MCF 10A (cell line): ENCODE data around the gene MPZL2. TPM values are rescaled to one million over a fixed set of nuclear protein-coding genes. Genes with fewer than 3 reads are reported as not detected.

ENCODE experiments used
- BruUV-seq: library from RNA; stranded (reverse); fragments of 400-500 nt; replicated peaks from 2 replicates; lab custom pipeline; 2021; lab: Mats Ljungman, UMichigan
- CTCF ChIA-PET: fragments of 300-600 bp; sonication (Branson Sonifier 250); formaldehyde crosslinking; extraction: SDS; loops from one replicate; lab custom pipeline; 2021; ENCODE audit warnings: antibody characterized with exemption, inconsistent platforms; lab: Yijun Ruan, JAX
- POLR2A ChIA-PET: fragments of 300-600, 350-650 bp; sonication (Branson Sonifier 250); formaldehyde crosslinking; extraction: SDS; loops from one replicate; lab custom pipeline; 2020; ENCODE audit warnings: antibody characterized with exemption, inconsistent platforms; lab: Yijun Ruan, JAX
- DNase-seq: peaks from one replicate; pipeline ENCODE4 v3.0.0-alpha.2; 2018; ENCODE audit not compliant: unreplicated experiment
- H3K27ac Mint-ChIP-seq: one replicate; pipeline ENCODE4 v1.8.0; 2022; ENCODE audit warnings: mild to moderate bottlenecking, low read depth, mixed read lengths; ENCODE audit not compliant: unreplicated experiment
- H3K27me3 Mint-ChIP-seq: one replicate; pipeline ENCODE4 v1.8.0; 2022; ENCODE audit warnings: mixed read lengths; ENCODE audit not compliant: insufficient read depth, unreplicated experiment
- H3K36me3 Mint-ChIP-seq: one replicate; pipeline ENCODE4 v1.8.0; 2022; ENCODE audit warnings: mild to moderate bottlenecking, moderate library complexity, mixed read lengths; ENCODE audit not compliant: insufficient read depth, unreplicated experiment
- H3K4me1 Mint-ChIP-seq: one replicate; pipeline ENCODE4 v1.8.0; 2022; ENCODE audit warnings: mixed read lengths; ENCODE audit not compliant: insufficient read depth, unreplicated experiment
- H3K4me3 Mint-ChIP-seq: one replicate; pipeline ENCODE4 v1.8.0; 2022; ENCODE audit warnings: mild to moderate bottlenecking, moderate library complexity, mixed read lengths; ENCODE audit not compliant: unreplicated experiment
- H3K9me3 Mint-ChIP-seq: one replicate; pipeline ENCODE4 v1.8.0; 2022; ENCODE audit warnings: mixed read lengths; ENCODE audit not compliant: unreplicated experiment
- CTCF ChIP-seq: fragments of 200-600 bp; IDR thresholded peaks from one replicate; pipeline ENCODE4 v1.8.0; 2022; ENCODE audit warnings: antibody characterized with exemption, mild to moderate bottlenecking; ENCODE audit not compliant: unreplicated experiment
- intact Hi-C: fragments of 100-400 bp; cut with micrococcal nuclease; formaldehyde crosslinking; loops from 2 replicates; pipeline ENCODE4 v1.14.1; 2022
- total RNA-seq: library from RNA; stranded (reverse); gene quantifications from 2 replicates; pipeline ENCODE4 v1.2.3, GENCODE V29; 2022

Gene MPZL2
- total RNA-seq, 1 experiment from 2014 or later = 13.7 TPM

- Mint-ChIP-seq H3K27ac (no peak overlapping the region), H3K9me3 (no peaks in the 10 kb centered on the region), H3K4me3 (no peak overlapping the region), H3K27me3 (peaks cover 44% of the 10 kb centered on the region), H3K36me3 (peaks cover 2% of the 10 kb centered on the region), H3K4me1 (no peaks in the 10 kb centered on the region)
- TF ChIP-seq CTCF = no peak
- BruUV-seq = no TSS peak
- intact Hi-C loops = no loop called here
- ChIA-PET POLR2A (interaction anchor here (0.6 kb wide), 1 partner anchor 56 kb away, joined by 3 read pairs; no protein-coding TSS in a partner anchor), CTCF (interaction anchor here (1.2 kb wide), 1 partner anchor 19 kb away, joined by 6 read pairs; no protein-coding TSS in a partner anchor)
- no peak for DNase-seq
Observed at GRCh38 chr11:118217575-118217974, 46.5 kb downstream of the MPZL2 start.

GRCh38 chr11:118216621-118217481 is 47.2 kb downstream of the MPZL2 start:
- Mint-ChIP-seq H3K9me3 (no peaks in the 10 kb centered on the region), H3K4me3 (no peak overlapping the region), H3K27ac (no peak overlapping the region), H3K27me3 (peaks cover 51% of the 10 kb centered on the region), H3K4me1 (no peaks in the 10 kb centered on the region), H3K36me3 (no peaks in the 10 kb centered on the region)
- TF ChIP-seq CTCF = no peak
- ChIA-PET POLR2A (interaction anchor here (0.9 to 1.0 kb wide), 2 partner anchors 8 to 48 kb away, joined by 3 read pairs; partner anchors contain the start of gene JAML), CTCF (interaction anchor here (0.9 to 1.3 kb wide), 3 partner anchors 18 to 79 kb away, joined by 3 read pairs; partner anchors contain the start of gene MPZL2)
- intact Hi-C loops = no loop called here
- DNase-seq = no peak
- BruUV-seq = no TSS peak

GRCh38 chr11:118215765-118216164 is 48.3 kb downstream of the MPZL2 start:
- Mint-ChIP-seq H3K27me3 (peaks cover 53% of the 10 kb centered on the region), H3K36me3 (no peaks in the 10 kb centered on the region)

More at GRCh38 chr11:118215765-118216164, 48.3 kb downstream of the MPZL2 start:
- intact Hi-C loops = no loop called here
- POLR2A ChIA-PET = interaction anchor here (0.9 to 1.0 kb wide), 2 partner anchors 9 to 49 kb away, joined by 3 read pairs; partner anchors contain the start of gene JAML
- H3K4me1 Mint-ChIP-seq = no peaks in the 10 kb centered on the region
- CTCF ChIA-PET = interaction anchor here (0.6 to 1.3 kb wide), 4 partner anchors 17 to 132 kb away, joined by 3 read pairs; no protein-coding TSS in a partner anchor
- H3K27ac Mint-ChIP-seq = no peak overlapping the region
- no TSS peak for BruUV-seq
- no peak for TF ChIP-seq CTCF
- no peak for DNase-seq
- H3K9me3 Mint-ChIP-seq = no peaks in the 10 kb centered on the region
- no peak overlapping the region for H3K4me3 Mint-ChIP-seq
